ENCODE results near the gene FGFRL1. TPM values are rescaled to one million over a fixed set of nuclear protein-coding genes. Genes with fewer than 3 reads are reported as not detected.

Gene FGFRL1
- total RNA-seq, 3 donors from 2014 or later: 19.8 to 40.0 (median 22.9) TPM

DNA sequence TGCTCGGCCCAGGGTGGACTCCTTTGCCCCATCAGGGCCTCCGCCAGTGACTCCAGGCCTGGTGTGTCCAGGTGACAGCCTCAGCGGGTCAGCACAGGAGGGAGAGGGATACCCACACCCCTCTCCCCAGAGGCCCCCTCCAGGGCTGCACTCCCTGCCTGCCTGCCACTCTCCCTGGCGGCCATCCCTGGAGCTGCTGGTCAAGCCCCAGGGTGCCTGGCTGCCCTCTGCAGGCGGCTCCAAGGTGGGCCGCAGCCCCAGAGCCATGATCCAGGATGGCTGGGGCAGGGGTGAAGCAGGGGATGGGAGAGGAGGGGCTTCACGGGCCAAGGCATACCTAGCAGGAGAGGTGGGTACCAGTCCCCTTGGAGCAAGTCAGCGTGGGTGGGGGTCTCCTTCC is 3.8 kb downstream of the FGFRL1 start:
- Histone ChIP-seq H3K27ac (no peak overlapping the region), H3K27me3 (no peaks in the 10 kb centered on the region), H3K9me3 (no peaks in the 10 kb centered on the region), H3K36me3 (no peaks in the 10 kb centered on the region), H3K4me1 (peaks cover 7 to 8% of the 10 kb centered on the region in 2 donors), H3K4me3 (no peak overlapping the region)
- DNase-seq (ENCODE audit: low spot score in 2 of 2): no peak
- intact Hi-C loops (cut with DNase I; ENCODE audit: low total_unique reads): no loop called here
- no peak for TF ChIP-seq POLR2A (IDR thresholded peaks at IDR 0.05)
- TF ChIP-seq, protein P1, sequence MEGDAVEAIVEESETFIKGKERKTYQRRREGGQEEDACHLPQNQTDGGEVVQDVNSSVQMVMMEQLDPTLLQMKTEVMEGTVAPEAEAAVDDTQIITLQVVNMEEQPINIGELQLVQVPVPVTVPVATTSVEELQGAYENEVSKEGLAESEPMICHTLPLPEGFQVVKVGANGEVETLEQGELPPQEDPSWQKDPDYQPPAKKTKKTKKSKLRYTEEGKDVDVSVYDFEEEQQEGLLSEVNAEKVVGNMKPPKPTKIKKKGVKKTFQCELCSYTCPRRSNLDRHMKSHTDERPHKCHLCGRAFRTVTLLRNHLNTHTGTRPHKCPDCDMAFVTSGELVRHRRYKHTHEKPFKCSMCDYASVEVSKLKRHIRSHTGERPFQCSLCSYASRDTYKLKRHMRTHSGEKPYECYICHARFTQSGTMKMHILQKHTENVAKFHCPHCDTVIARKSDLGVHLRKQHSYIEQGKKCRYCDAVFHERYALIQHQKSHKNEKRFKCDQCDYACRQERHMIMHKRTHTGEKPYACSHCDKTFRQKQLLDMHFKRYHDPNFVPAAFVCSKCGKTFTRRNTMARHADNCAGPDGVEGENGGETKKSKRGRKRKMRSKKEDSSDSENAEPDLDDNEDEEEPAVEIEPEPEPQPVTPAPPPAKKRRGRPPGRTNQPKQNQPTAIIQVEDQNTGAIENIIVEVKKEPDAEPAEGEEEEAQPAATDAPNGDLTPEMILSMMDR (IDR thresholded peaks at IDR 0.05): no peak
- no peak for TF ChIP-seq POLR2AphosphoS5 (IDR thresholded peaks at IDR 0.05)

DNA sequence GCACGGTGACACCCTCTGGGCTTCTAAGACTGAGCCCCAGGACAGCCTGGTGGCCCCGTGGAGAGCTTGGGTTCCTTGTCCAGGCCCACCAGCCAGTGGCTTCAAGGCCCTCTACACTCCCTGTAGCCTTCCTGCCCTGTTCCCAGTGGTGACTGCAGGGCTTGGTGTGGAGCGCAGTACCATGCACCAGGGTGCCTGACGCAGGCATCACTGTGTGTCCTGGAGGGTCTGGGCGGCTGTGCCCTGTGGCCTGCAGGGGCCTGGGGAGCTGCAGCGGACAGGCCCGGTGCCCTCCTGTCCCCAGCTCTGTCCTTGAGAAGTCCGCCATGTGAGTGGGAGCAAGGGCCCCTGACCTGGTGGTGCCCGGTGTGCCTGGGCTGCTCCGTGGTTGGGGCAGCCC is 4.3 kb downstream of the FGFRL1 start:
- no peak overlapping the region for H3K27ac ChIP-seq
- no peaks in the 10 kb centered on the region for H3K36me3 ChIP-seq
- H3K4me1 ChIP-seq: peaks cover 2 to 4% of the 10 kb centered on the region in 2 donors
- TF ChIP-seq POLR2AphosphoS5 (IDR thresholded peaks at IDR 0.05): no peak
- TF ChIP-seq POLR2A (IDR thresholded peaks at IDR 0.05): no peak
- TF ChIP-seq, protein P1 (IDR thresholded peaks at IDR 0.05): no peak
- intact Hi-C loops (cut with DNase I; ENCODE audit: low total_unique reads): no loop called here
- no peak for DNase-seq (ENCODE audit: low spot score in 2 of 2)
- H3K4me3 ChIP-seq: no peak overlapping the region
- H3K27me3 ChIP-seq: no peaks in the 10 kb centered on the region
- no peaks in the 10 kb centered on the region for H3K9me3 ChIP-seq

DNA sequence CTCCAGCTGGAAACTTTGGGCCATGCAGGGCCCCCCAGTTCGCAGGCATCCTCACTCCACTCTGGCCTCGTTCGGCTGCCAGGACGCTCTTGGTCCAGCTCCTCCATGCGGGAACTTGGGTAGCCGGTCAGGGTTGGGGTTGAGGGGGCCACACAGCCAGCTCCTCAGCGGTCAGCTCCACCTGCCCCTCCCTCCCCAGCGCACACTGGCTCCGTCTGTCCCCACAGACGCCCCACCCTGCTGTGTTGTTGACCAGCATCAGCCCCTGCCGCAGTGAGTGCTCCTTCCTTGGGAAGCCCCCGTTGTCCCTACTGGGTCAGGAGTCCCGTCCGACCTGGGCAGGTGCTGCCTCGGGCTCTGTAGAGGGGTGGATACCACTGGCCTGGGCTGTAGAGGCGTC is 5.8 kb downstream of the FGFRL1 start:
- Histone ChIP-seq H3K4me1 (no peaks in the 10 kb centered on the region), H3K9me3 (no peaks in the 10 kb centered on the region), H3K27me3 (no peaks in the 10 kb centered on the region), H3K27ac (no peak overlapping the region), H3K36me3 (no peaks in the 10 kb centered on the region), H3K4me3 (no peak overlapping the region)
- DNase-seq (ENCODE audit: low spot score in 2 of 2): no peak
- TF ChIP-seq POLR2AphosphoS5 (IDR thresholded peaks at IDR 0.05) (no peak), POLR2A (IDR thresholded peaks at IDR 0.05) (no peak)
- TF ChIP-seq, protein P1 (IDR thresholded peaks at IDR 0.05): no peak
- intact Hi-C loops (cut with DNase I; ENCODE audit: low total_unique reads): no loop called here

DNA sequence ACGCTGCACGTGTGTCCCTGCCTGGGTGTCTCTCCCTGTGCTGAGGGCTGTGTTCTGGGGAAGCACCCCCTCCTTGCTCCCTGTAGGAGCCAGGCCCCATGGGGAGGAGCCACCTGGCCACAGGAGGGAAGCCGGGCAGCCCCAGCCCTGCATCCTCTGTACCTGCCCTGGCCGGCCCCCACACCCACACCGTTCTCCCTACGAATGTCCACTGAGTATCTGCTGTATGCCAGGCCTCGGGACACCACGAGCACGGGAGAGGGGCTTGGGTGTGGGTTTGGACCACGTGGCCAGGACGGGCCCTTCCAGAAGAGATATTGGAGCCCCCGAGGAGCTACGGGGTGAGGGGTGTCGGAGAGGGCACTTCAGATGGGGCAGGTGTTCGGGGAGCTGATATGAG is 6.3 kb downstream of the FGFRL1 start:
- H3K9me3 ChIP-seq: no peaks in the 10 kb centered on the region
- TF ChIP-seq POLR2AphosphoS5 (IDR thresholded peaks at IDR 0.05): no peak
- TF ChIP-seq, protein P1 (IDR thresholded peaks at IDR 0.05): no peak
- no peak for TF ChIP-seq POLR2A (IDR thresholded peaks at IDR 0.05)
- no peak overlapping the region for H3K27ac ChIP-seq
- H3K4me1 ChIP-seq: no peaks in the 10 kb centered on the region
- no peak for DNase-seq (ENCODE audit: low spot score in 2 of 2)
- no peaks in the 10 kb centered on the region for H3K27me3 ChIP-seq
- intact Hi-C loops (cut with DNase I; ENCODE audit: low total_unique reads): no loop called here
- H3K36me3 ChIP-seq: no peaks in the 10 kb centered on the region
- H3K4me3 ChIP-seq: no peak overlapping the region

DNA sequence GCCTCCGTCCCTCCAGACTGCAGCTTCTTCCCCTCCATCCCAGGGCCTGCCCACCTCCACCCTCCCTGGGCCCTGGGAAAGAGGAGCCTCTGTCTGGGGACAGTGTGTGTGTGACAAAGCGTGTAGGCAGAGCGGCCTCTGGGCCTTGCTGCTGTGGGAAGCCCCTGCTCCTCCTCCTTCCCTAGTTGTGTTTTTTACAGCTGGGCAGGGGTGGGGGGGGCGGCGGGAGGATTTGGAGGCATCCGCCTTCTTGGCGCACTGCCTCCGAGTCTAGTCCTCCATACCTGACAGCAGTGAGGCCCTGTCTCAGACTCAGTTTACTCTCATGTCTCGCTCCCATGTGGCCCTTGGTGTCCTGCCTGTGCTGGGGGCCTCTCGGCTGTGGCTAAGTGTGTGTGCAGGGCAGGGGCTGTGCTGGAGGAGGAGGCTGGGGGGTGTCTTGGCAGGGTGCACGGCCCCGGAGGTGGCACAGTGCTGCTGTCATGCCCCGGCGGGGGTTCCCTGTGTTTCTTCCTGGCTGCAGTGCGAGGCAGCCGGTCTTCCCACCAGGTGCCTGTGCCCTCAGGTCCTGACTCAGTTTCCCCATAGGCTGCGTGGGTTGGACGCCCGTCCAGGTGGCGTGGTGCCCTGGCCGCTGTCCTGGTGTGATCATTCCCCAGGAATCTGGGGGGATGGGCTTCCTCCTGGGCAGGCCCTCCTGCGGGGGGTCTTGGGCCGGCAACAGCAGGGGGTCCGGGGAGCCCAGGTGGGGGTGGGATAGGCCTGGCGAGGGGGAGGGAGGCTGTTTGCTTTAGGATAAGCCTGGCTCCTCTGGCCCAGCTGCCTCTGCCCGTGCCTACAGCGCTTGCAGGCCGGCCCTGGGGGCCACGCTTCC is 7.0 kb downstream of the FGFRL1 start:
- Histone ChIP-seq H3K36me3 (no peaks in the 10 kb centered on the region), H3K9me3 (no peaks in the 10 kb centered on the region), H3K27me3 (no peaks in the 10 kb centered on the region), H3K4me1 (no peaks in the 10 kb centered on the region), H3K27ac (no peak overlapping the region), H3K4me3 (no peak overlapping the region)
- intact Hi-C loops (cut with DNase I; ENCODE audit: low total_unique reads): no loop called here
- DNase-seq (ENCODE audit: low spot score in 2 of 2): no peak
- TF ChIP-seq POLR2AphosphoS5 (IDR thresholded peaks at IDR 0.05): no peak
- TF ChIP-seq, protein P1 (IDR thresholded peaks at IDR 0.05): no peak
- TF ChIP-seq POLR2A (IDR thresholded peaks at IDR 0.05): no peak

Measured in breast epithelium (tissue), 4 donors.